ENCODE data around the gene NSMCE4A.

NSMCE4A gene

GRCh38 chr10:121926157-121926556 is 48.9 kb downstream of the NSMCE4A start:
- no peak for TF ChIP-seq CTCF (IDR thresholded peaks at IDR 0.05)

- TF ChIP-seq CTCF (IDR thresholded peaks at IDR 0.05) = no peak
These were observed 53.6 kb downstream of the NSMCE4A start for GRCh38 chr10:121921238-121921931.

- no peak for TF ChIP-seq CTCF (IDR thresholded peaks at IDR 0.05)
These were observed 55.4 kb downstream of the NSMCE4A start for GRCh38 chr10:121919666-121920065.

GRCh38 chr10:121914661-121915060 is 60.4 kb downstream of the NSMCE4A start:
- no peak for TF ChIP-seq CTCF (IDR thresholded peaks at IDR 0.05)

- TF ChIP-seq CTCF (IDR thresholded peaks at IDR 0.05) = no peak
These were observed 63.7 kb downstream of the NSMCE4A start for GRCh38 chr10:121911421-121911697.

GRCh38 chr10:121910673-121911420 is 64.2 kb downstream of the NSMCE4A start:
- no peak for TF ChIP-seq CTCF (IDR thresholded peaks at IDR 0.05)

All from LNCAP (cell line).